NCI-H524 (cell line): ENCODE results near the gene LMX1B.
A peak's percentile ranks its signal among the peaks of the same experiment; 100 is the strongest.

ENCODE experiments used
- DNase-seq, 2 experiments: peaks; one replicate each; lab custom pipeline; 2025; lab: John Stamatoyannopoulos, UW

The LMX1B gene

GRCh38 chr9:126604059-126605055, 9.4 kb upstream of the LMX1B start:
- no peak for DNase-seq

GRCh38 chr9:126605792-126606482, 7.8 kb upstream of the LMX1B start:
- no peak for DNase-seq

- DNase-seq, result no peak
Observed at GRCh38 chr9:126606483-126606870, 7.3 kb upstream of the LMX1B start.

GRCh38 chr9:126607086-126607485, 6.6 kb upstream of the LMX1B start:
- no peak for DNase-seq

GRCh38 chr9:126607731-126608130, 6.0 kb upstream of the LMX1B start:
- no peak for DNase-seq

GRCh38 chr9:126608551-126608950, 5.2 kb upstream of the LMX1B start:
- DNase-seq, result no peak

- DNase-seq, result no peak
Observed at GRCh38 chr9:126609191-126609590, 4.5 kb upstream of the LMX1B start.

GRCh38 chr9:126609711-126610388, 3.9 kb upstream of the LMX1B start:
- DNase-seq, result no peak

GRCh38 chr9:126611193-126611591, 2.5 kb upstream of the LMX1B start:
- DNase-seq, result peak in 1 of 2 experiments; percentile 61

GRCh38 chr9:126611592-126612325, 2.0 kb upstream of the LMX1B start:
- DNase-seq, result peak; percentile 65 to 85

GRCh38 chr9:126612326-126612812, 1.4 kb upstream of the LMX1B start:
- DNase-seq, result peak in 1 of 2 experiments; percentile 33

- no peak for DNase-seq
Observed at GRCh38 chr9:126612813-126613641, 701 bp upstream of the LMX1B start.

- DNase-seq, result peak in 1 of 2 experiments; percentile 44
Observed at GRCh38 chr9:126614088-126614454, 343 bp downstream of the LMX1B start.

GRCh38 chr9:126614455-126615244, 922 bp downstream of the LMX1B start:
- DNase-seq, result peak in 1 of 2 experiments; percentile 36

GRCh38 chr9:126615245-126615790, 1.6 kb downstream of the LMX1B start:
- peak; percentile 66 to 80 for DNase-seq

- DNase-seq, result no peak
Observed at GRCh38 chr9:126615791-126616447, 2.2 kb downstream of the LMX1B start.

GRCh38 chr9:126616521-126616976, 2.8 kb downstream of the LMX1B start:
- DNase-seq, result no peak

- no peak for DNase-seq
Observed at GRCh38 chr9:126617003-126617822, 3.5 kb downstream of the LMX1B start.
